ENCODE data around the gene SCN5A.

DNA sequence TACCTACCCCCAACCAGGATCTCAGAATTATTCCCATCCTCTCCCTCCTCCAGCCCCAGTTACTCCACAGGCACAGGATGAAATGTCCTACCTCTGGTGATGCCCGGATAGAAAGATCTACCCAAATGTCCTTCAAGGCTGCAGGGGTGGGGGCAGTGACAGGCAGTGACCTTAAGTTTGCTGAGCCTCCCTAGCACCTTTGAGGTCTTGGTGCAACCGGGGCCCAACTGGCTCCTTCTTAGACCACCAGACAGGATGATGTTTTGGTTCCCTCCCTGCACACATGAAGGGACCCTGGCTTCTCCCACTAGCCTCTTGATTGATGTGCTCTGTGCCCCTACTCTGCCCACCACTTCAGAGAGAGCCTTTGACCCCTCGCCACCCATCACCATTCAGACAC, 117.0 kb downstream of the SCN5A start:
- TF ChIP-seq ZNF565 (CRISPR knock-in tag; conservative IDR thresholded peaks at IDR 0.05; ENCODE audit: low read depth): no peak
- TF ChIP-seq TCF4 (CRISPR knock-in tag; IDR thresholded peaks at IDR 0.05; ENCODE audit: borderline replicate concordance): no peak
- no peak for TF ChIP-seq PPARA (CRISPR knock-in tag; IDR thresholded peaks at IDR 0.05; ENCODE audit: borderline replicate concordance)
- no peak for TF ChIP-seq ARNTL (CRISPR knock-in tag; IDR thresholded peaks at IDR 0.05; ENCODE audit: borderline replicate concordance, low read depth)
- no peak for TF ChIP-seq ZFP30 (CRISPR knock-in tag; IDR thresholded peaks at IDR 0.05)
- TF ChIP-seq, protein P1, sequence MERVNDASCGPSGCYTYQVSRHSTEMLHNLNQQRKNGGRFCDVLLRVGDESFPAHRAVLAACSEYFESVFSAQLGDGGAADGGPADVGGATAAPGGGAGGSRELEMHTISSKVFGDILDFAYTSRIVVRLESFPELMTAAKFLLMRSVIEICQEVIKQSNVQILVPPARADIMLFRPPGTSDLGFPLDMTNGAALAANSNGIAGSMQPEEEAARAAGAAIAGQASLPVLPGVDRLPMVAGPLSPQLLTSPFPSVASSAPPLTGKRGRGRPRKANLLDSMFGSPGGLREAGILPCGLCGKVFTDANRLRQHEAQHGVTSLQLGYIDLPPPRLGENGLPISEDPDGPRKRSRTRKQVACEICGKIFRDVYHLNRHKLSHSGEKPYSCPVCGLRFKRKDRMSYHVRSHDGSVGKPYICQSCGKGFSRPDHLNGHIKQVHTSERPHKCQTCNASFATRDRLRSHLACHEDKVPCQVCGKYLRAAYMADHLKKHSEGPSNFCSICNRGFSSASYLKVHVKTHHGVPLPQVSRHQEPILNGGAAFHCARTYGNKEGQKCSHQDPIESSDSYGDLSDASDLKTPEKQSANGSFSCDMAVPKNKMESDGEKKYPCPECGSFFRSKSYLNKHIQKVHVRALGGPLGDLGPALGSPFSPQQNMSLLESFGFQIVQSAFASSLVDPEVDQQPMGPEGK (CRISPR knock-in tag; IDR thresholded peaks at IDR 0.05; ENCODE audit: borderline replicate concordance): no peak
- no peak for TF ChIP-seq ZFP3 (CRISPR knock-in tag; IDR thresholded peaks at IDR 0.05)
- no peak for TF ChIP-seq BACH2 (CRISPR knock-in tag; IDR thresholded peaks at IDR 0.05; ENCODE audit: borderline replicate concordance)
- TF ChIP-seq RARB (CRISPR knock-in tag; IDR thresholded peaks at IDR 0.05): no peak

Measured in SK-N-SH treated with all-trans-retinoic acid at 6 μM for 48 hours (cell line).